A549 (cell line): Measurements from ENCODE around the gene ARHGEF28. TPM values are rescaled to one million over a fixed set of nuclear protein-coding genes. Genes with fewer than 3 reads are reported as not detected.

Experiments
- ATAC-seq, 2 experiments: fragments of 200-7000 bp in 1 of 2; fragments of >200 bp in 1 of 2; cut with Nextera tagmentation in 1 of 2; cut with Tn5 transposase in 1 of 2; 3 replicates each; pipeline versions ENCODE4 v1.8.0 to v1.9.1; 2018 to 2020; ENCODE audit warnings: mild to moderate bottlenecking in 1 of 2, moderate library complexity in 1 of 2
- CTCF ChIA-PET: fragments of 300-600 bp; sonication (Branson Sonifier 250); formaldehyde crosslinking; extraction: SDS; loops from one replicate; lab custom pipeline; 2021; ENCODE audit warnings: antibody characterized with exemption, inconsistent platforms; lab: Yijun Ruan, JAX
- POLR2A ChIA-PET: fragments of 350-600 bp; formaldehyde crosslinking; extraction: SDS; loops from one replicate; lab custom pipeline; 2021; ENCODE audit warnings: antibody characterized with exemption, inconsistent platforms; lab: Yijun Ruan, JAX
- DNase-seq, 2 experiments: peaks; one replicate each; pipeline versions ENCODE4 v3.0.0 to v3.0.0-alpha.2; 2011 to 2016; ENCODE audit warnings: low read depth in 1 of 2, low spot score in 1 of 2
- FAIRE-seq: peaks from 2 replicates; lab custom pipeline; 2011; peaks lifted over from hg19 to GRCh38; lab: Jason Lieb, UNC
- H3K27ac ChIP-seq, 2 experiments: fragments of >200 bp; sonication (Bioruptor Twin); formaldehyde crosslinking; 3 replicates each; pipeline ENCODE4 v1.5.1; 2016 to 2017
- H3K4me1 ChIP-seq: fragments of >200 bp; sonication (Bioruptor Twin); formaldehyde crosslinking; 3 replicates; pipeline ENCODE4 v1.6.1; 2016
- H3K4me2 ChIP-seq: fragments of >200 bp; sonication (Bioruptor Twin); formaldehyde crosslinking; 3 replicates; pipeline ENCODE4 v1.6.1; 2016
- H3K4me3 ChIP-seq: fragments of >200 bp; sonication (Bioruptor Twin); formaldehyde crosslinking; 3 replicates; pipeline ENCODE4 v1.5.1; 2016
- H3K9me3 ChIP-seq: fragments of >200 bp; sonication (Bioruptor Twin); formaldehyde crosslinking; 3 replicates; pipeline ENCODE4 v1.6.1; 2016
- BCL3 ChIP-seq: fragments of >200 bp; sonication (Bioruptor Twin); formaldehyde crosslinking; IDR thresholded peaks from 3 replicates; pipeline ENCODE4 v1.6.1; 2016
- BHLHE40 ChIP-seq: IDR thresholded peaks from 2 replicates; pipeline ENCODE4 v1.6.1; 2012; ENCODE audit warnings: low read depth, low read length, inconsistent platforms
- CBX8 ChIP-seq: fragments of 200-600 bp; sonication (generic); IDR thresholded peaks from 2 replicates; pipeline ENCODE4 v1.6.1; 2016
- EHF ChIP-seq: fragments of 250-450 bp; sonication (Bioruptor Pico); IDR thresholded peaks from 2 replicates; pipeline ENCODE4 v1.5.0; 2020; ENCODE audit warnings: mild to moderate bottlenecking
- EP300 ChIP-seq, 2 experiments: fragments of >200 bp; sonication (Bioruptor Twin); formaldehyde crosslinking; IDR thresholded peaks; 2 replicates in 1 of 2; 3 replicates in 1 of 2; pipeline ENCODE4 v1.6.1; 2016 to 2017
- FOSB ChIP-seq: fragments of 250-450 bp; sonication (Bioruptor Pico); IDR thresholded peaks from 2 replicates; pipeline ENCODE4 v1.5.0; 2020; ENCODE audit warnings: mild to moderate bottlenecking, moderate library complexity
- FOSL2 ChIP-seq, 2 experiments: fragments of 450-650 bp in 1 of 2; fragments of >200 bp in 1 of 2; sonication (Bioruptor Twin) in 1 of 2; formaldehyde crosslinking; IDR thresholded peaks; 2 replicates each; pipeline versions ENCODE4 v1.5.0 to v1.6.1; 2016 to 2020; ENCODE audit warnings: mild to moderate bottlenecking in 1 of 2, moderate library complexity in 1 of 2
- GATA3 ChIP-seq: IDR thresholded peaks from 2 replicates; pipeline ENCODE4 v1.6.1; 2012; ENCODE audit warnings: borderline replicate concordance
- HOXA7 ChIP-seq: fragments of 250-450 bp; sonication (Bioruptor Pico); IDR thresholded peaks from 2 replicates; pipeline ENCODE4 v1.5.0; 2020; ENCODE audit warnings: mild to moderate bottlenecking, moderate library complexity
- KDM5A ChIP-seq: fragments of 200-600 bp; sonication (generic); IDR thresholded peaks from 2 replicates; pipeline ENCODE4 v1.6.1; 2016; ENCODE audit warnings: antibody characterized with exemption, mild to moderate bottlenecking
- PHF8 ChIP-seq: fragments of 200-600 bp; sonication (generic); IDR thresholded peaks from 2 replicates; pipeline ENCODE4 v1.6.1; 2016; ENCODE audit warnings: low read depth, mild to moderate bottlenecking, antibody characterized with exemption, moderate library complexity, borderline replicate concordance
- POLR2A ChIP-seq: IDR thresholded peaks from 2 replicates; pipeline ENCODE4 v1.6.1; 2012; ENCODE audit warnings: mild to moderate bottlenecking, low read length
- RAD21 ChIP-seq, 2 experiments: fragments of >200 bp in 1 of 2; sonication (Bioruptor Twin) in 1 of 2; formaldehyde crosslinking in 1 of 2; IDR thresholded peaks in 1 of 2; conservative IDR thresholded peaks in 1 of 2; 2 replicates in 1 of 2; 3 replicates in 1 of 2; pipeline ENCODE4 v1.6.1; 2012 to 2018; ENCODE audit warnings: inconsistent platforms in 1 of 2
- RARB ChIP-seq: fragments of 250-450 bp; sonication (Bioruptor Pico); IDR thresholded peaks from 2 replicates; pipeline ENCODE4 v1.8.0; 2021; ENCODE audit warnings: mild to moderate bottlenecking, moderate library complexity
- SMC3 ChIP-seq: fragments of >200 bp; sonication (Bioruptor Twin); formaldehyde crosslinking; IDR thresholded peaks from 3 replicates; pipeline ENCODE4 v1.6.1; 2018; ENCODE audit warnings: inconsistent platforms
- TFCP2L1 ChIP-seq: fragments of 250-450 bp; sonication (Bioruptor Pico); IDR thresholded peaks from 2 replicates; pipeline ENCODE4 v1.5.0; 2021; ENCODE audit warnings: mild to moderate bottlenecking
- TP53 ChIP-seq: fragments of 250-450 bp; sonication (Bioruptor Pico); IDR thresholded peaks from 2 replicates; pipeline ENCODE4 v1.5.0; 2021; ENCODE audit warnings: mild to moderate bottlenecking, moderate library complexity
- USF2 ChIP-seq: fragments of 450-650 bp; IDR thresholded peaks from 2 replicates; pipeline ENCODE4 v1.6.1; 2014; ENCODE audit warnings: antibody characterized with exemption
- ZC3H11A ChIP-seq: fragments of 450-650 bp; IDR thresholded peaks from 2 replicates; pipeline ENCODE4 v1.6.1; 2014; ENCODE audit warnings: antibody characterized with exemption, mild to moderate bottlenecking
- ZFP36 ChIP-seq: fragments of 450-650 bp; IDR thresholded peaks from 2 replicates; pipeline ENCODE4 v1.6.1; 2014; ENCODE audit warnings: borderline replicate concordance; ENCODE audit not compliant: partially characterized antibody
- WGBS: methylation state at CpG from one replicate; pipeline ENCODE4 v1.1.6; 2017; ENCODE audit errors: missing lambda C conversion rate; 5-methylcytosine and 5-hydroxymethylcytosine counted together
- polyA plus RNA-seq, 4 experiments: library from polyadenylated mRNA; depleted of rRNA in 3 of 4; stranded (reverse); fragments of >200 nt; fragmentation: RNase III in 1 of 4; extraction: RNeasy Plus Mini Kit Qiagen cat#74134 plus additional on column Dnase treatment in 1 of 4; gene quantifications; 2 replicates in 3 of 4; 3 replicates in 1 of 4; pipeline ENCODE4 v1.2.3, GENCODE V29; 2011 to 2017
- TF ChIP-seq, protein P1 (sequence below): IDR thresholded peaks from 2 replicates; pipeline ENCODE4 v1.6.1; 2012; ENCODE audit warnings: low read depth, borderline replicate concordance

Gene ARHGEF28
- polyA plus RNA-seq, 2 of the 4 experiments (the other 2 are of a cell fraction): 17.0 to 22.3 TPM

DNA sequence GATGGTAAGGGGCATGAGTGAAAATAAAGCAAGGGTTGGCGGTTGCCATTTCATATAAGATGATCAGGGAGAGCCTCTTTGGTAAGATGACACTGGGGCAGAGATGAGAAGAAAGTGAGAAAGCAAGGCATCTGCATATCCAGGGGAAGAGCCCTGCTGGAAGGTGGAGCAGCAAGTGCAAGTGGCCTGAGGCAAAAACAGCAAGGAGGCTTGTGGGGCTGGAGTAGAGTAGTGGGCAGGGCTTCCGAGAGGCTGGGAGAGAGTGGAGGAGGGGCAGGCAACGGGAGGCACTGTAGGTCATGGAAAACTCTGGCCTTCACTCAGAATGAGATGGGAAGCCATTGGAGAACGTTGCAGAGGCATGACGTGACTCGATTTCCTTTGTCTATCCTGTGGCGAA, 199.2 kb downstream of the ARHGEF28 start:
- no peak for DNase-seq
- no peak for FAIRE-seq
- ChIA-PET CTCF (interaction anchor here (1.3 kb wide), 1 partner anchor 12 kb away, joined by 4 read pairs; no protein-coding TSS in a partner anchor), POLR2A (no interaction called here)
- no peak for ATAC-seq
- Histone ChIP-seq H3K27ac (peak overlapping the region in 1 of 2 experiments; percentile 81; a peak in 3 of 6 replicates), H3K4me2 (peak overlapping the region; percentile 58; the same call in 2 of the 3 replicates), H3K4me3 (no peak overlapping the region), H3K4me1 (peaks cover 76% of the 10 kb centered on the region), H3K9me3 (no peaks in the 10 kb centered on the region)
- no peak for TF ChIP-seq SMC3
- WGBS: 93% methylated on average over 7 of the region's 7 CpGs

DNA sequence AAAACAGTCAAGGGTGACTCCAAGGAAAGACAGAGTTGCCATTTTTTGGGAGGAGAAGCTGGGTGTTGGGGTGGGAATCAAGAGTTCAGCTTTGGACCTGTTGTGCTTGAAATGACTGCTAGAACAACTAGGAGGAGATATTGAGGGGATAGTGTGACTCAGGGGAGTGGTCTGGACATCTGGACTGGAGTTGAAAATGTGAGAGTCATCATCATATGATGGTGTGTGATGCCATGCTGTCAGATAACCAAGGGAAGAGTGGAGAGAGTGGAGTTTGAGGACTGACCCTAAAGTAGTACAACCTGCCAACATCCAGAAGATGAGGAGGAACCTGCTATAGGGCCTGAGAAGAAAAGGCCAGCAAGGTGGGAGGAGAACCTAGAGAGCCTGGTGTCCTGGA, 199.7 kb downstream of the ARHGEF28 start:
- CTCF ChIA-PET: interaction anchor here (0.6 to 1.3 kb wide), 2 partner anchors 13 to 17 kb away, joined by 3 to 4 read pairs; no protein-coding TSS in a partner anchor
- Histone ChIP-seq H3K4me1 (peaks cover 71% of the 10 kb centered on the region), H3K4me3 (no peak overlapping the region), H3K27ac (peak overlapping the region in 1 of 2 experiments; percentile 81; a peak in 4 of 6 replicates), H3K4me2 (peak overlapping the region; percentile 58)
- POLR2A ChIA-PET: no interaction called here
- DNase-seq: no peak
- FAIRE-seq: no peak
- TF ChIP-seq PHF8 (no peak), USF2 (no peak), HOXA7 (no peak), RAD21 (conservative IDR thresholded peaks at IDR 0.05 in 1 of 2, IDR thresholded peaks at IDR 0.05 in 1 of 2) (no peak), FOSB (CRISPR knock-in tag) (no peak), EHF (no peak), BHLHE40 (no peak), KDM5A (no peak), BCL3 (no peak), TP53 (no peak), GATA3 (no peak), POLR2A (no peak), EP300 (IDR thresholded peaks at IDR 0.05) (no peak), RARB (no peak), FOSL2 (IDR thresholded peaks at IDR 0.05) (no peak), FOSL2 (CRISPR knock-in tag; IDR thresholded peaks at IDR 0.05) (no peak), ZC3H11A (no peak), TFCP2L1 (CRISPR knock-in tag) (no peak)
- TF ChIP-seq, protein P1, sequence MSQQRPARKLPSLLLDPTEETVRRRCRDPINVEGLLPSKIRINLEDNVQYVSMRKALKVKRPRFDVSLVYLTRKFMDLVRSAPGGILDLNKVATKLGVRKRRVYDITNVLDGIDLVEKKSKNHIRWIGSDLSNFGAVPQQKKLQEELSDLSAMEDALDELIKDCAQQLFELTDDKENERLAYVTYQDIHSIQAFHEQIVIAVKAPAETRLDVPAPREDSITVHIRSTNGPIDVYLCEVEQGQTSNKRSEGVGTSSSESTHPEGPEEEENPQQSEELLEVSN: no peak
- TF ChIP-seq, all 56 proteins: peak for 0
- 0 out of 6 replicates have a peak, but pooled peaks of 1 of the 2 experiments have one; percentile 31 for ATAC-seq
- H3K9me3 ChIP-seq: no peaks in the 10 kb centered on the region

GRCh38 chr5:73826301-73827105, 200.5 kb downstream of the ARHGEF28 start:
- ATAC-seq: peak; percentile 73 to 77
- H3K4me2 ChIP-seq: peak overlapping the region; percentile 58
- FAIRE-seq: no peak
- peaks cover 63% of the 10 kb centered on the region for H3K4me1 ChIP-seq
- POLR2A ChIA-PET: interaction anchor here (1.0 kb wide), 1 partner anchor 26 kb away, joined by 3 read pairs; no protein-coding TSS in a partner anchor
- TF ChIP-seq ZFP36: no peak
- TF ChIP-seq CBX8: no peak
- no peak for TF ChIP-seq BHLHE40
- TF ChIP-seq EP300 (IDR thresholded peaks at IDR 0.05): peak in 1 of 2 experiments; percentile 35; a peak in 1 of 5 replicates
- TF ChIP-seq FOSL2 (IDR thresholded peaks at IDR 0.05): no peak
- TF ChIP-seq FOSL2 (CRISPR knock-in tag; IDR thresholded peaks at IDR 0.05): 0 out of 2 replicates have a peak, but pooled peaks have one; percentile 7
- CTCF ChIA-PET: interaction anchor here (0.6 to 1.7 kb wide), 6 partner anchors 12 to 76 kb away, joined by 3 to 8 read pairs (median 4); no protein-coding TSS in a partner anchor
- no peak overlapping the region for H3K4me3 ChIP-seq
- no peaks in the 10 kb centered on the region for H3K9me3 ChIP-seq
- peak overlapping the region; percentile 34 to 81; a peak in 4 of 6 replicates for H3K27ac ChIP-seq
- 40% methylated on average over 7 of the region's 7 CpGs for WGBS
- peak; percentile 33 to 71 for DNase-seq
